GM19043 (cell line): ENCODE data around the gene FGGY.
"Not testable (repeated sequence)": the region's sequence is repeated elsewhere in the genome, so short reads cannot be mapped to it uniquely, and the experiment has no call there.

Experiments used
- ATAC-seq: cut with Tn5 transposase; IDR thresholded peaks from one replicate; pipeline ENCODE4 v1.9.1; 2021; ENCODE audit warnings: low read depth; ENCODE audit not compliant: unreplicated experiment

The FGGY gene

DNA sequence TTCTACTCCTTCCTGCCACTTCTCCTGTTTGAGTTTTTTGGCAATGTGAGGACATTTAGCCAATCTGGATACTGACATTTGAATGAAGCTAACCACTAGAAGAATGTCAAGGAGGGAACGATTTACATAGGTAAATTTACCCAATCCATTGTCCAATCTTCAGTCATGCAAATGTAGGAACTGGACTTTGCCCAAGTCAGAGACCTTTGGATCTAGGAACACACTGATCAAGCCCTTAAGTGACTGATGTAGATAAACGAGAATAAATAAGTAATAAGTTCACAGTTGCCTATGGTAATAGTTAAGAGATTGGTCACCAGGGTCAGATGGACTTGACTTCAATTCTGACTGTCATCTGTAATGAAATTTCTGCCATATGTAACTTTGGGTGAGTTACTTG lies 177.6 kb downstream of the FGGY start:
- ATAC-seq, result no peak

DNA sequence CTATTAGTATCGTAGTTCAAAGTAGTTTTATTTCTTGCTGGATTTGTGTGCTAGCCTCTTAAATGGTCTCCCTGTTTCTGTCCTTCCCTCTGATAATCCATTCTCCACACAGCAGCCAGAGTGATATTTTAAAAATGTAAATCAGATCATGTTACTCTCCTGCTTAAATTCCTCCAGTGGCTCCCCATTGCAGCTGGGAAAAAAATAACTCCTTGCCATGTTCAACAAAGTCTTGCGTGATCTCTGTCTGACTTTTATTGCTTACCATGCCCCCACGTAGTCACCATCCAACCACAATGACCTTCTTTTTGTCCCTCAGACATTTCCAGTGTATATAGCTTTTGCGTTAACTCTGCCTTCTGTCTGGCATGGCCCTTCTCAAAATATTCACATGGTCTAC lies 178.8 kb downstream of the FGGY start:
- no peak for ATAC-seq

DNA sequence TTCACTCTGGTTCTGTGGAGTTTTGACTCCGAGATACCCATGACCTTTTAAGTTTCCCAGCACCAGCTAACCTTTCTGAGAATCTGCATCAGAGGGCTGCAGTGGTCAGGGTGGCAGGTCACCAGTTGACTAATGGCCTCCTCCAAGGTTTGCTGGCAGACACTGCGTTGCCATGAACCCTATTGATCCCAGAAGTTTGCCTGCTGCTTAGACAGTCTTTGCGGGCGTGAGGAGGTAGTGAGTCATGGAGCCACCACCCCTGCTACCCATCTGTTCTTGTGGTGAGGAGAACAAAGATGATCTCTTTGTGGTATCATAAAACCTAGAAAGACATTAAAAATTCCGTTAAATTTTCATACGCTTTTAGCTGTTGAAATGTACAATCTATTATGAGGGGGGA lies 180.4 kb downstream of the FGGY start:
- ATAC-seq, result no peak

DNA sequence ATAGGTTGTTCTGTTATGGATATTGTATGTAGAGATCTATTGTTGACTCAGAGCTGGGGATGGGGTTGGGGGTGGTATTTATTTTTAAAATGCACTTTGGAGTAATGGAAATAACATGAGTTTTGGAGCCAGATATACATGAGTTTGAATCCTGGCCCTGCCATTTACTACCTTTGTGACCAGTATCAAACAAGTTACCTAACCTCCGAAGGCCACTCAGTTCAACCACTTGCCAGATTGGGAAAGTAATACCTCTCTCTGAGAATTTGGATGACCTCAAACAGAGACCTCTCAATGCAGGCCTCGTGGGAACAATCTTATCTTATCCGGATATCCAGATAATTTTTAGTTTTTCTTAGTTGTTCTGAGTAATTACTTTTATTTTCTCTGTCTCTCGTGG lies 181.0 kb downstream of the FGGY start:
- ATAC-seq, result no peak

DNA sequence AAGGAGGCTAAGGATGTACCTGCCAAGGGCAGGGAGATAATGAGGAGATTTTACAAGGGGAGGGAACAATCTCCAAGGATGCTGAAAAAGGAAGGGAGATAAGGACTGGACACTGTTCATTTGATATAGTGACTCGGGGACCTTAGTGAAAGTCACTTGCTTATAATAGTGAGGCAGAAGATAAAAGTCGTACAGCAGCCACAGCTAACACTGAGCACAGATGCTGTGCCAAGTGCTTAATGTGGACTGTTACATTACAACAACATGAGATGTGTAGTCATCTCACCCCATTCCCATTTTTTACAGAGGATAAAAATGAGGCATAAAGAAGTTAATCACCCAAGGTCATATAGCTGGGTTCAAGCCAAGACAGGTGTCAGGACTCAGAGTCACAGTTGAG lies 181.9 kb downstream of the FGGY start:
- ATAC-seq, result no peak

DNA sequence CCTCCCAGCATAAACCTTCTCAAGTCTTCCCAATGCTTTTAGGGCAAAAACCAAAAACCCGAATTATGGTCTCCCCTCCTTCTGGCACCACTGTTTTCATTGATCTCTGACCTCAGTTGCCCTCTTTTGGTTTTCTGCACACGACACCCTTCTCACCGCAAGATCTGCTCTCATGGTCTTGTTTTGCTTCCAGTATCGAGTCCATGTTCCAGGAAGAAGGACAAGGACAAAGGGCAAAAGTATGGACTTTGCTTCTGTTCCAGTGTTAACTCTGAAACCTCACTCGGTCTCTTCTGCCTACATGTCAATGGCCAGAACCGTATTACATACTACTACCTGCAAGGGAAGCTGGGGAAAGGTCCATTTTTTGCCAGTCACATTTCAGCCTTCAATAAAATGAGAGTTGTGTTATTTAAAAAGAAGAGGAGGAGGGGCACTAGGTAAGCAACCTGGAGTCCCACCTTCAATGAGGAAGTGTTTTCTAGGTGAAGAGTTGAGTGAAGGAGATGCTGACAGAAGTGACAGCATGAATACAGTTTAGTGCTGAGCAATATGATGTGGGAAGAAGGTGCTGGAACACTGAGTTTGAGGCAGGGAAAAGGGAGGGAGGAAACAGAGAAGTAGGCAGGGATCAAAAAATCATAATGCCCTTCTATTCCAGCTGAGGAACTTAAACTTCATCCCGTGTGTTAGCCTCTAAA lies 183.4 kb downstream of the FGGY start:
- no peak for ATAC-seq

DNA sequence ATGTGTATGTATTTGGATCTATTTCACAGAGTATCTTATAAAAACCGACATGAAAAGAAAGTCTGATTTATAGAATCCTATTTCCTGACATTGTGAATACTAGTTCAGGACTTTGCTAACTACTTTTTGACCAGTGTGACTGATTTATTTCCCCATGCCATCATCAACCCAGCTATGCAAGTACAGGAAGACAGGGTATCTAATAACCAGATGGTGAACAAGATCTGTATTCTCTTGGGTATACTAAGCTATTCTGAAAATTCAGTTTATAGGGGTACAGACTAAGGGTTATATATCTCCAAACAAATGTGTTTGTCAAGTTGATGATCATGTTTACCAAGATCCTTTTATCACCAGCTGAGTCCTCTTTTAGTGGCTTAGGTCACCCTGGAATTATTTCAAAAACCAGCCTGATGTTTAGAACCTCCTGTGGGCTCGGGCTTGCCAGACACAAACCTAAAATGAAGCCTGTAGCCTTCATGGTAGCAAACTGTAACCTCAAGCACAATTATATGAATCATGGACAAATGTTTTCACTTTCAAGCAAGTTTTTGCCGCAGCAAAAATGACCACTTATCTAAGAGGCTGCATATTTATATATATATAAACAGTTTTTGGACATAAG lies 185.1 kb downstream of the FGGY start:
- no peak for ATAC-seq

DNA sequence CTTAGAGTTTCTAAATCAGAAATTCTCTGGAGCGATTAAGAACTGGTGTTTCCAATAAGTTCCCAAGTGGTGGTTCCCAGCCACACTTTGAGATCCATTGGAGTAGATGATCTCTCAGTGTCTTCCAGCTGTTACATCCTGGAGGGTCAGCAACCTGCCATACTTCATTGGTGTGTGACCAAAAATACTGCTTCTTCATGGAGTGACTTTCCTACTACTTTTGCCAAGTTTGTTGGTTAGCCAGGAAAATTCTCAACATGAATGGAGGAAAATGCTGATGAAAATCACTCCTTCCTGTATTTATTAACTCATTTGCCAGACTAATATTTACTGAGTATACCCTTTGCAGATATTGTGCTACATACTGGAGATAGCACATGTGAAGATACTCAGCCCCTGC lies 186.1 kb downstream of the FGGY start:
- ATAC-seq, result no peak

DNA sequence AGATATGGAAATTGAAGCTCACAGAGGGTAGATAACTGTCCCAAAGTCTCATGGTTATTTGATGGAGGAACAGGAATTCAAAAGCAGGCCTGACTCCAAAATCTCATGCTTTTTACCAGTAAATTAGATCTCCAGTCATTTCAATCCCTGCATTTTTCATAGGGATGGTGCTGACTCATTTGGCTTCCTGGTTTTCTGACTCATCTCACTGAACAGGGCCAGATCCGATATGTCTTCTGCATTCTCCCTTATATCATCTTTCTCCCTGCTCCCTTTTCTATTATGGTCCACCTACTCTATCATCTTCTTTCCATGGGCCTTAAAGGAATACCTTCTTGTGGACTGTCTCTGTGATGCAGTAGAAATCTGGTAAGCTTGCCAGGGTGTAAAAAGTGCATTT lies 187.2 kb downstream of the FGGY start:
- ATAC-seq, result no peak

DNA sequence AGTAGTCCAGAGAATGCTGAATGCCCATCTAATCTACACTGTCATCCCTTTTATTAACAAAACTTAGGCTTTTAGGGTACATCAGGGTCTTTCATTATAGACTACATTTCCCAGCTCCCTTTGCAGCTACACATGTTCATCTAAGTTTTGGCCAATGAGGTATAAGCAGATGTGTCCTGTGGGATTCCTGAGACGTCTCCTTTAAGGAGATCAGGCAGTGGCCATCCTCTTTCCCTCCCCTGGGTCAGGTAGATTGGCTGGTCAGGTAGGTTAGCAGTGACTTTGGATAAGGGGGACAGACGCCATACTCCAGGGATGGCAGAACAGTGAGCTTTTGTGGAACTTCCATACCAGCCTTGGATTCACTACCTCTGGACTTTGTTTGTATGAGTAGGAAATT lies 188.3 kb downstream of the FGGY start:
- no peak for ATAC-seq

DNA sequence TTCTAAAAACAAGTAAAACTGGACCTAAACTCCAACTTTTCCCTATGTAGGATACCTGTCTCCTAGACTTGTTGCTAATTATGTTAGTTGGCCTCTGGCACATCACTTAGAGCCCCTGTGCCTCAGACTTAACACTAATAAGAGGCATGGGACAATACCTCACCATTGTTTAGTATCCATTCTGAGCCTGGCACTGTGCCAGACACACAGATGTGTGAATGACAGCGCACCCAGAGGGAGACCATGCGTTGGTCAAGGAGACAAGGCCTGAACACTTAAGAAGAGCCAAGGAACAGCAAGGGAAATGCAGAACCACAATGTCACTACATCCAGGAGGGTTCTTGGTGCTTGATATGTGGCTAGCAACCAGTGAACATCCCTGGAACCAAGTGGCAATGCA lies 189.1 kb downstream of the FGGY start:
- ATAC-seq, result no peak

DNA sequence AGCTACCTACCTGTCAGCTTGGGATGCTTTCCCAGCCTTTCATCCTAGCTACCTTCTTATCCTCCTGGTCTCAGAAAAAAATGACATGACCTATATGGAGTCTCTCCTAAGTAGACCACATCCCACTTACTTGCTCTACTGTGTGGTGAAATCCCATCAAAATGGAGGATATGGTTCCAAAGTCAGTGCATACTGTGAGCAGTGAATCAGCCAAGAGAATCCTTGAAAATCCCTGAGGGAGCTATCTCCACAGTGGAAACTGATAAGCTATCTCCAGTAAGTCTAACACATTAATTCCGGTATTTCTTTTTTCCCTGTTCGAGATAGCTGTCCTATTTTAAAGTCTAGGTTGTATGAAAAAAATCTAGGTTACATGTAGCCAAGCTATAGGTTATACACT lies 189.7 kb downstream of the FGGY start:
- ATAC-seq, result no peak

DNA sequence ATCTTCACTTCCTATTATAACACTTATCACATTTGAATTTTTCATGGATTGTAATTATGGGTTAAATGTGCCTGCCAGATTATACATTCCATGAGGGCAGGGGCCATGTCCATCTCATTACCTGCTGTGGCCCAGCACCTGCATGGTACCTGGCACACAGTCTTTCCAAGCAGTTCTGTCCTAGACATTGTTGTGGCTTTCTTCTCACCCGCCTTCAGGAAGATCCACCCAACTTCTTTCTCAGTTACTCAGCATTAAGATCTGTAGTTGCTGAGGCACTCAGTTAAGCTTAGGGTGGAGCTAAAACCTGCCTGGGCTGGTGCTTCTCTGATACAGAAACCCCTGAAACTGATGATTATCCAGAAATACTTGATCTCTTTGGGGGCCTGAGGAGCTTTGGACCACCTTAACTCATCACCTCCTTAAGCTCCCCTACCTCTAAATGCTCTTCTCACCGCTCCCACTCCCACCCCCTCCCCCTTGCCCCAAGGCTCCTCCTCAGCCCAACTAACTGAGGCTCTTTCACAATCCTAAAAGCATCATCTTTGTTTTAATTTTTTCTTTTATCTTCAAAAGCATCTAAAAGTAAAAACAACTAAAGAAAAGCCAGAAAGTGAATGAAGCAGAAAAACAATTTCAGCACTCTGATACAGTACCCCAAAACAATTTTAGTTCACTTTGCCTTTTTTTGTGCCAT lies 190.6 kb downstream of the FGGY start:
- no peak for ATAC-seq

DNA sequence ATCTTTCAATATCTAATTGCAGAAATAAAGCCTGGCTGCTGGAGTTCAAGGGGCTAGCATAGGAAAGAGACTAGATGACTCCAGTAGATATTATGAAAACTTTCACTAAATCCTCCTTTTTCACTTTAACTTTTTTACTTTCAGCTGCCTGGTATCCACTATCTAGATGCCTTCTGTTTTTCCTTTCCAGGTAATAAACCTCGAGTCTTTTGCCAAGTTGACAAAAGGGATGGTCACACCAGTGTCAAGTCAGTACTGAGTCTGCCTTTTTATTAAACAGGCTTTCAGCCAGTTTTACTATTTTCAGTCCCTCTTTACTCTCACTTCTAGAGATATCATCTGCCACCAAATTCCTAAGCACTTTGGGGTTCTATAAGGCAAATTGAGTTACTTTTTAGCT lies 195.6 kb downstream of the FGGY start:
- no peak for ATAC-seq

DNA sequence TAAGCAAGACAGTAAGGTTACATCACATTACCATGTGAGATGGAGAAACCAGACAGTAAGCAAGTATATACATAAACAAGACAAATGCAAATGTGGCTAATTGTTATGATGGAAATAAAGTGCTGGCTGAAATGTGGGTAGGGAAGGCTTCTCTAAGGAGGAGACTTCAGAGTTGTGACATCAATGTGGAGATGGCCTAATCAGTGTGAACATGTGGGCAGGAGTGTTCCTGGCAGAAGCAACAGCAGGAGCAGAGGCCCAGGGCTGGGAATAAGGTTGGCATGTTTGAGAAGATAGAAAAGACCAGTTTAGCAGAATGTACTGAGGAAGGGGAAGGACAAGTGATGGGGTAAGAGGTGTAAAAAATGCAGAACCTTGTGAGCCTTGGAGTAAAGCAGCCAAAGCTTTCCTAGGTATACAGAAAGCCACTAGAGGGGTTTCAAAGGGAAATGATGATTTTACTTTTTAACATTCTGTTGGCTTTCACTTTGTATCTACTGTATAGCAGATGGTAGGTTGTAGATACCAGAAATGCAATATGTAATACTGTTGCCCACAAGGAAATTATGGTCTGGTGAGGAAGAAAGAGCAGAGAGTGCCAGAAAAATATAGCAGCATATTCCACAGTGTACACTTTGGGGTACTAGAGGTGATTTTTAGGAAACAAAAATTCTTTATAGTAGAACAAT lies 197.4 kb downstream of the FGGY start:
- ATAC-seq, result no peak

DNA sequence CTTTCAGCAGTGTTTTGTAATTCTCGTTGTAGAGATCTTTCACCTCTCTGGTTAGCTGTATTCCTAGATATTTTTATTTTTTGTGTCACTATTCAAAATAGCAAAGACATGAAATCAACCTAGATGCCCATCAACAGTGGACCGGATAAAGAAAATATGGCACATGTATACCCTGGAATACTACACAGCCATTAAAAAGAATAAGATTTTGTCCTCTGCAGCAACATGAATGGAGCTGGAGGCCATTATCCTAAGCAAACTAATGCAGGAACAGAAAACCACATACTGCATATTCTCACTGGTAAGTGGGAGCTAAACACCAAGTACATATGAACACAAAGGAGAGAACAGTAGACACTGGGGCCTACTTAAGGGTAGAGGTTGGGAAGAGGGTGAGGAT lies 199.3 kb downstream of the FGGY start:
- not testable (repeated sequence) for ATAC-seq

DNA sequence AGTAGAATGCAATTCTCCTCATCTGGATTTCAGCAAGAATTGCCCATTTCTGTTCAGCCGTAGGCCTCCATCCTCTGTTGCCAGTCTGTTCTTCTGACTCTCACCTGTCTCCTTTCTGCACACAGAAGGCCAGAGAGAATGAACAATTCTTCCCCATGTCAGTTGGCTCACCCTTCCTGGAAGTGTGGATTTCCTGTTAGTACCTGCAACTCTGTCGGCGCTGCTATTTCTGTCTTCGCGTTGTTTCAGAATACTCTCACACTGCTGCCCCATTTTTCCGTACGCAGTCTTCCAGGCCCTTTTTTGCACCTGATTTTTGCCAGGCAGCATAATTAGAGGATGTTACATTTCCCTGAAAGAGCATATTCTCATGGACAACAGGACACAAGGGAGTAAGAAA lies 200.7 kb downstream of the FGGY start:
- ATAC-seq, result no peak

DNA sequence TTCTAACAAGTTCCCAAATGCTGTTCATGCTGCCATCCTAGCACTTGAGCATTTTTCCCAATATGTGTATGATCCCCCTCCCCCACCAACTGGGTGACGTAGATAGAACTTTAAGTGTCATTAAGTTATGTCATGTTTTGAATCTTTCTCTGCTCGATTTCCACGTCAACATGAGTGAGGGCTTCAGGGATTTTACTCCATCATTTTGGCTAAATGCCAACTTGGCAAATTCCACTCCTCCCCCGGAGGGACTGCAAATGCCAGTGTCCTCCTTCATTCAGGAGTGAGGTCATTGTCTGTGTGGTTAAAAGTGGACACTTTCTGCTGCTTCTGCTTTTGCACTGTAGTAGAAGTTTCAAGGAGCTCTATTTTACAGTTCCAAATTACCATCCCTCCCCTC lies 201.7 kb downstream of the FGGY start:
- ATAC-seq, result no peak

DNA sequence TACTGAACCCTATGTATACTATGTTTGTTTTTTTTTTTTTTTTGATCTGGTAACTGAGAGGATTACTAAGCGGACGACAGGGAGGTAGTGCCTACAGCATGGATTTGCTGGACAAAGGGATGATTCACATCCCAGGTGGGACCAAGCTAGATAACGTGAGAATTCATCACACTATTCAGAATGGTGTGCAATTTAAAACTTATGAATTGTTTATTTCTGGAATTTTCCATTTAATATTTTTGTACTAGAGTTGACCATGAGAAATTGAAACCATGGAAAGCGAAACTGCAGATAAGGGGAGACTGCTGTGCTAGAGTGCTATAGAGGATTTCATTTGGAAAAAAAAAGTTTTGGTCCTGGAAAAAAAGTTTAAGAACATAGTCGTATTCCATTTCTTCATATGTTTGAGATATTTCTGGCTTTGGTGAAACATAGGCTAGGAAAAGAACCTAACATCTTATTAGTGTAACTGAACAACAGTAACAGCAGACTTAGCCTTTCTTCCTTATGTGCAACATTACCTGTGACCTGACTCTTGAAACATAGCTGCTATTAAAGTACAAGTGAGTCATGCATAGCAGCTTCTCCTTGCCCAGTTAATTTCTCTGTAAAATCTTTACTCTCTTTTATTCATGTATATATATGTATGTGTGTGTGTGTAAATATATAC lies 202.5 kb downstream of the FGGY start:
- ATAC-seq, result no peak

DNA sequence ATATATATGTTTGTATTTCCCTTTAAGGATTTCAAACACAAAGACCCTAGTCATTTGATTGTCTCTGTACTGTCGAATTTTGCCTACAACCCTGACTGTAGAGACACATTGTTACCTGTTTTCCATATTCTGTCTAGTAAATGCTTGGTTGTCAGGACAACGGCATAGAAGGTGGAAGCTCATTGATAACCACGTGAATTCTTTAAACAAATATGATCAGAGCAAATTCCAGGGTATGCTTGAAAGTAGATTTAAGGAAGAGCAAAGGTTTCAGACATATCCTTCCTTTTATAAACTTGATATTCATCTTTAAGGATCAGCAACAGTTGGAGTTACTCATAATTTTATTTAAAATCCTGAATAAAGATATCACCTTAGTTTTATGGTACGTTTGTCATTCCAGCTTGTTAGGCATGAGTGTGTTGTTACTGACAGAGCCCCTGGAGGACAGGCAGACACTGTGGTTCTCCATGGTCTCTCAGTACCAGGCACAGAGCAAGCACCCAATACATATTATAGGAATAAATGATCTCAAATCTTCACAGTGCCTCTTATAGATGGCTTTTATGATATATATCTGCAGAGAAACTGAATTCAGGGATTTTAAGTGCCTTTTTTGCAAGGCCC lies 203.2 kb downstream of the FGGY start:
- ATAC-seq, result no peak
